C4-2B (cell line): ENCODE data around the gene NAXD.
A peak's percentile ranks its signal among the peaks of the same experiment; 100 is the strongest.
"Not testable (repeated sequence)": the region's sequence is repeated elsewhere in the genome, so short reads cannot be mapped to it uniquely, and the experiment has no call there.

Experiments used
- H3K27ac ChIP-seq: fragments of 450-650 bp; 2 replicates; pipeline ENCODE4 v1.5.1; 2017
- ZFX ChIP-seq: fragments of 450-650 bp; IDR thresholded peaks from 2 replicates; pipeline ENCODE4 v1.6.1; 2017
- TF ChIP-seq, protein P1 (sequence below): fragments of 450-650 bp; conservative IDR thresholded peaks from 2 replicates; pipeline ENCODE4 v1.5.1; 2017; ENCODE audit warnings: mild to moderate bottlenecking

Gene NAXD

DNA sequence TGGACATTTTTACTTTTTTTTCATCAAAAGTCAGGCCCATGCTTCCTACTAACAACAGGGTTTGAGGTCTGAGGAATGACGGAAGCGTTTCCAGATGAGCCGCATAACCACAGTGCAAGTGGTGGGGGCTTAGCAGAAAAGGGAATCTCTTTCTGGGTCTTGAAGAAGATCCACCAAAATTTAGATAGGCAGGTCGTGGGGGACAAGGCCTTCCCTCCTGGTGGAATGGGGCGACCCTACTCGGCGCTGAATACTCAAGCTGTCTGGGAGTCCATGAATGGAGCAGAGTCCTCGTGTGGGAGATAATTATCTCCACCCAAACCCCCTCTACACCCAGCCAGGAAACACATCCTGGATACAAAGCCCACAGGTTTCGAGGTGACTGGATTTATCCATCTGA is 53.7 kb downstream of the NAXD start:
- TF ChIP-seq, protein P1, sequence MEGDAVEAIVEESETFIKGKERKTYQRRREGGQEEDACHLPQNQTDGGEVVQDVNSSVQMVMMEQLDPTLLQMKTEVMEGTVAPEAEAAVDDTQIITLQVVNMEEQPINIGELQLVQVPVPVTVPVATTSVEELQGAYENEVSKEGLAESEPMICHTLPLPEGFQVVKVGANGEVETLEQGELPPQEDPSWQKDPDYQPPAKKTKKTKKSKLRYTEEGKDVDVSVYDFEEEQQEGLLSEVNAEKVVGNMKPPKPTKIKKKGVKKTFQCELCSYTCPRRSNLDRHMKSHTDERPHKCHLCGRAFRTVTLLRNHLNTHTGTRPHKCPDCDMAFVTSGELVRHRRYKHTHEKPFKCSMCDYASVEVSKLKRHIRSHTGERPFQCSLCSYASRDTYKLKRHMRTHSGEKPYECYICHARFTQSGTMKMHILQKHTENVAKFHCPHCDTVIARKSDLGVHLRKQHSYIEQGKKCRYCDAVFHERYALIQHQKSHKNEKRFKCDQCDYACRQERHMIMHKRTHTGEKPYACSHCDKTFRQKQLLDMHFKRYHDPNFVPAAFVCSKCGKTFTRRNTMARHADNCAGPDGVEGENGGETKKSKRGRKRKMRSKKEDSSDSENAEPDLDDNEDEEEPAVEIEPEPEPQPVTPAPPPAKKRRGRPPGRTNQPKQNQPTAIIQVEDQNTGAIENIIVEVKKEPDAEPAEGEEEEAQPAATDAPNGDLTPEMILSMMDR, result no peak
- TF ChIP-seq ZFX, result no peak
- H3K27ac ChIP-seq, result no peak overlapping the region

DNA sequence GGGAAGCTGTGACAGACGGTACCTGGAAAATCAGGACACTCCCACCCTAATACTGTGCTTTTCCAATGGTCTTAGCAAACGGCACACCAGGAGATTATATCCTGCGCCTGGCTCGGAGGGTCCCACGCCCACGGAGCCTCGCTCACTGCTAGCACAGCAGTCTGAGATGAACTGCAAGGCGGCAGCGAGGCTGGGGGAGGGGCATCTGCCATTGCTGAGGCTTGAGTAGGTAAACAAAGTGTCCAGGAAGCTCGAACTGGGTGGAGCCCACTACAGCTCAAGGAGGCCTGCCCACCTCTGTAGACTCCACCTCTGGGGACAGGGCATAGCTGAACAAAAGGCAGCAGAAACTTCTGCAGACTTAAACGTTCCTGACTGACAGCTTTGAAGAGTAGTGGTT is 54.5 kb downstream of the NAXD start:
- H3K27ac ChIP-seq, result not testable (repeated sequence)

DNA sequence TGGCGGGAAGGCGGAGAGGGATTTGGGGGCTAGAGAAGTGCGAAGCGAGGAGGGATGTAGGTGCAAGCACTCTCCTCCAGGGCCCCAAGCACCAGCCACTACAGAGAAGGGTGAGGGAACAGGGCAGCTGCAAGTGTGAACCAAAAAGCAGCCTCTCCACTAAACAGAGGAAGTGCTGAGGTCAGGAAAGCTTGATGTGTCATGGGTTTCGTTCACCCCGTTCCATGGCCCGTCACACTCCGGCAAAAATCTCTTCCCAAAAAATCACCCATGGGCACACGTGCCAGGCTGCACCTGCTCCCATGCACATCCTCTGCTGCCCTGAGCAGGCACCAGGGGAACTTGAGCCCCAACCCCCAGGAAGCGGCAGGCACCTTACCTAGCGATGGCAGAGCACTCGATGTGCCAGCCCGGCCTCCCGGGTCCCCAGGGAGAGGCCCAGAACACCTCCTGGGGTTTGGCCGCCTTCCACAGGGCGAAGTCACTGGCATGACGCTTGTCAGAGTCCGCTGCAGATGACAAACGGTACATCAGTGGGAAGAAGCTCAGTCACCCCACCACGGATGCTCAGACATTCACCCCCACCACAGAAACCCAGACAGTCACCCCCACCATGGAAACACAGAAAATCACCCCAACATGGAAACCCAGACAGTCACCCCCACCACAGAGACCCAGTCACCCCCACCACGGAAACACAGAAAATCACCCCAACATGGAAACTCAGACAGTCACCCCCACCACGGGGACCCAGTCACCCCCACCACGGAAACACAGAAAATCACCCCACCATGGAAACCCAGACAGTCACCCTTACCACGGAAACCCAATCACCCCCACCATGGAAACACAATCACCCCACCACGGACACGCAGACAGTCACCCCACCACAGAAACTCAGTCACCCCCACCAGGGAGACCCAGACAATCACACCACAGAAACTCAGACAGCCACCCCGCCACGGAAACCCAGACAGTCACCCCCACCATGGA is 61.5 kb downstream of the NAXD start:
- H3K27ac ChIP-seq, result no peak overlapping the region
- TF ChIP-seq, protein P1, result no peak
- TF ChIP-seq ZFX, result no peak

DNA sequence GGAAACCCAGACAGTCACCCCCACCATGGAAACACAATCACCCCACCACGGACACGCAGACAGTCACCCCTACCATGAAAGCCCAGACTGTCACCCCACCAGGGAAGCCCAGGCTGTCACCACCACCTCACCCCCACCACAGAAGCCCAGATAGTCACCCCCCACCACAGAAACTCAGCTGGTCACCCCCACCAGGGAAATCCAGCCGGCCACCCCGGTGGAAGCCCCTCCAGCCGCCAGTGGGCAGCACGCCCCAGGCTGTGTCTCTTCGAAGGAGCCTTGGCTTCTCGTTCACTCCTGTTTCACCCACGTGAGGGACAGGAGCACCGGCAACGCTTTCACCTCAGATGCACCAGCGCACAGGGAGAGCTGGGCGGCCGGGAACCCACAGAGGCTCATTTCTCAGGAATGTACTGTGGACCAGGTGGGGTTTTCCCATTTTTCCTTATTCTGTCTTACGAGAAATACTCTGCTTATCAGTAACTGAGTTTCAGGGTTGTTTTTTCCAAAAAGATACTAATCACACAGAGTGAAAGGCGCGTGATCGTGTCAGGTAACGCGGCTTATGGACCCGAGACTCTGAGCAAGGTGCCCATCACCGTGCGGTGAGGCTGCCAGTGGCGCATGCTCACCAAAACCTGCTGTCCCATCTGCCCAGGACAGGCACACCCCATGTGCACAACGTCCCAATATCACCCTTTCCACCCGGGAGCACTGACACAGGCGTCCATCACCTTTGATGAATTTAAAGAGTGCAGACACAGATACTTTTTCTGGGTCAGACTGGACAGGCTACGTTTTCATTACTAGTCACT is 62.6 kb downstream of the NAXD start:
- no peak overlapping the region for H3K27ac ChIP-seq
- TF ChIP-seq, protein P1, result no peak
- no peak for TF ChIP-seq ZFX

DNA sequence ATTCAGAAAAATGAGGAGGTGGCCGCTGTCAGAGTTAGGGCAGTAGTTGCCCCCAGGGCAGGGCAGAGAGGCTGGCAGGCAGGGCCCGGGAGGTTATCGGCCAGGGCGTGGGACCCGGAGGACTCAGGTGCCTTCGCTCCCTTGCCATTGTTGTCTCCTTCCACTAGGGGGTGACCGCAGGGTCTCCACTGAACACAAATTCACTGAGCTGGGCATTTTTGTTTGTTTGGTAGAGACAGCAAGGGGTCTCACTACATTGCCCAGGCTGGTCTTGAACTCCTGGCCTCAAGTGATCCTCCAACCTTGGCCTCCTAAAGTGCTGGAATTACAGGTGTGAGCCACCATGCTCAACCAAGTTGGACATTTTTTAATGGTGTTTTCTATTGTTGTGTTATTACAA is 65.5 kb downstream of the NAXD start:
- no peak for TF ChIP-seq ZFX
- TF ChIP-seq, protein P1, result peak; percentile 57
- no peak overlapping the region for H3K27ac ChIP-seq

DNA sequence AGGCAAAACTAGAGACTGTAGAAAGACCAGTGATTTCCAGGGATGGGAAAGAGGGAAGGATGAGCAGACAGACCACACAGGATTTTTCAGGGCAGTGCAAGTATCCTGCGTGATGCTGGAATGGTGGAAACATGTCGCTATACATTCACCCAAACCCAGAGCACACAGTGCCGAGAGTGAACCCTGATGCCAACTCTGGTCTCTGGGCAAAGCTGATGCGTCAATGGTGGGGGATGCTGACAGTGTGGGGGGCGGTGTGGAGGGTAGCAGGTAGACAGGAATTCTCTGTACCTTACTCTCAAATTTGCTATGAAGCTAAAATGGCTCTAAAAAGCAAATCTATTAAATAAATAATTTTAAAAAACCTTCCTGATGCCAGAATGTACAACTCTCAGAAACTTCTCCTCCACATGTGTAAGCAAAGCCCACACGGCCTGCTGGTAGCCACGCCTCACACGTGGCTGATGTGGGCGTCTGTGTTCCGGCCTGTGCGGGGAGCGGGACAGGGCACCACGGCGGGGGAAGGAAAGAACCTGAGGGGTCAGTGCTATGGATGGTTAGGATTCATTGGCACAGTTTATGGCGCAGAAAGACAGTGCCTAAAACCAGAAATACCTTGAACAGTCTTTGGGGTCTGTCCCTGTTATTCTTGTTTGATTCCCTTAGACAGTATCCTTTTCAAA is 66.7 kb downstream of the NAXD start:
- H3K27ac ChIP-seq, result no peak overlapping the region
- TF ChIP-seq, protein P1, result no peak

DNA sequence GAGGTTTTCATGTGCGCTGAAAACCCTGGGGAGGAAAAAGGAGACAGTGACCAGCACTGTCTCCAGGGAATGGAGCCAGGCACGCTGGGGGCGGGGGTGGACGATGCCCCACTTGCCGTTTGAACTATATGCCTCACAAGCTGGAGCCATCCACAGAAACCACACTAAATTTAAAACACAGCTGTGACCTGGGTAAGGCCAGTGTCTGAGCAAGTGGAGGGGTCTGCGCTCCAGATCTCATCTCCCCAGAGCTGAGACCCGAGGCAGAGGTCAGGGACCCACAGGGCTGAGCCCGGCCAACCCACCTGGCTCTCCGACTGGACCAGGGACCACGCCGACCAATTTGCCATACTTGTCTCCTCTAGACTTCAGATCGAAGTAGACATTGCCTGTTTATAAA is 67.4 kb downstream of the NAXD start:
- TF ChIP-seq, protein P1, result no peak

More for the DNA sequence above, 67.4 kb downstream of the NAXD start:
- no peak overlapping the region for H3K27ac ChIP-seq
